NCI-H1048 (cell line): ENCODE measurements around the gene COL1A1.

ENCODE experiments used
- DNase-seq: peaks from one replicate; lab custom pipeline; 2025; lab: John Stamatoyannopoulos, UW

COL1A1 gene

DNA sequence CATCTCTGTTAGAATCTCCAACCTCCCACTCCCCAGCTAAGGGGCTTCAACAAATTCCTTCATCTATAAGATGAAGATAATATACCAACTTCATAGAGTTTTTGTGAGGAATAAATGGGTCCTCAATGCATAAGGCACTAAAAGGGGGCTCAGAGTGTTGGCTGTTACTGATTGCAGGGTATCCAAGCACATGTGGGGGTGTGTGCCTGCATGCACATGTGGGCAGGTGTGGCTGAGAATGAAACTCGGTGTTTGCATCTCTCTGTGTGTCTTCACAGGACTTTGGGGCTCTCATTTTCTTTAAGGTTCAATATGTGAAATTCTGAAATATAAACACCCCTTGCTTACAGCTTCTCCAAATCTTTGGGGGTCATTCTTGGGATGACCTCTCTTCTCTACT, 46.8 kb downstream of the COL1A1 start:
- no peak for DNase-seq

DNA sequence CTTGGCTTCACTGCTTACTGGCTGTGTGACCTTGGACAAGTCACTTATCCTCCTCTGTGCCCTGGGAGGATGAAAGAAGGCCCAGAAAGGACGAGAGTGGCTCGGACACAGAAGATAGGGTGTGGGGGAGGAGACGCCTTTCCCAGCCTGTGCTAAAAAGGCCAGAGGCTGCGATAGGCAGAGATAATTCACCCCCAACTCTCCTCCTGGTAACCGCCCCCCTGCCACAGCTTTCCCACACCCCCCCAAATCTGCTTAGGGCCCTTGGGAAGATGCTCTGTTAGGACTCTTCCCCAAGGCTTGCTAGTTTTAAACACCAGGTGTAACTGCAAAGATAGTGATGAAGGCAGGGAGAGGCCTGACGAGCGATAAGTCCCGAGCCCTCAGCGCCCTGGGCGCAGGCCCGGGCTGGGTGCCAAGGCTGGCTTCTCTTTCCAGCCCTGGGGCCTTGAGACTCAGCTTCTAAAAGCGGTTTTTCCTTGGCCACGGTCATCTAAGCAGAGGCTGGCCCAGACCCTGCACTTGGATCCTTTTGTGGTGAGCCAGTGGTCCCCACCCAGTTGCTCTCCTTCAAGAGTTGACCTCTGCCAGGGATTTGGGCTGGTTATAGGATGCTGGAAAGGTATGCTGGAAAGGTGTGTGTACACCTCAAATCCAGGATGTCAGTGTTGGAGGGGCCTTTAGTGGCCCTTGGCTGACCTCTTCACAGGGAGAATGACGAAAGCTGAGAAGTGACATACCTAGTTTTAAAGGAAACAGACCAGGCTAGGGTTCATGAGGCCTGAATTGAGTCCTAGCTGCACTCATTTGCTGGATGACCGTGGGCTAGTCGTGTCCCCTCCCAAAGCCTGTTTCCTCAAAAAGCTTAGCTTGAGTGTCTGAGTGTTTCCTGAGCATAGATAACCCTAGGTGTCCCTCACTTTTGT, 47.5 kb downstream of the COL1A1 start:
- no peak for DNase-seq

DNA sequence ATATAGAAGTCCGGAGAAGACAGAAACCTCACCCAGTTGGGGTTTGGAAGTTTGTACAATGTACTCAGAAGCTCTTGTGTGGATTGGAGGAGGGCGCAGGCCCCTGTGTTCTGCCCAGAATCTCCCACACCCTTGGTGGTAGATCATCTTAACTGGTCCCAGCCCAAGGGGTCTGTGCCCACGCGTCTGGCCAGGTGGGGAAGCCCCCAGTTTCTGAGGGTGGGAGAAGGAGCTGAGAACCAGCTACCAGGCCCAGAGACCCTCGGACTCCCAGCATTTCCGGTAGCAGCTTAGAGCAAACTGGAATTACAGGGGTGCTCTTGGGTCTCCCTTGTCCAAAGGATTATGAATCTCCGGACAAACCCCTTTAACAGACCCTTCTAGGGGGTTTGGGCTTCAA, 48.7 kb downstream of the COL1A1 start:
- DNase-seq, result no peak

DNA sequence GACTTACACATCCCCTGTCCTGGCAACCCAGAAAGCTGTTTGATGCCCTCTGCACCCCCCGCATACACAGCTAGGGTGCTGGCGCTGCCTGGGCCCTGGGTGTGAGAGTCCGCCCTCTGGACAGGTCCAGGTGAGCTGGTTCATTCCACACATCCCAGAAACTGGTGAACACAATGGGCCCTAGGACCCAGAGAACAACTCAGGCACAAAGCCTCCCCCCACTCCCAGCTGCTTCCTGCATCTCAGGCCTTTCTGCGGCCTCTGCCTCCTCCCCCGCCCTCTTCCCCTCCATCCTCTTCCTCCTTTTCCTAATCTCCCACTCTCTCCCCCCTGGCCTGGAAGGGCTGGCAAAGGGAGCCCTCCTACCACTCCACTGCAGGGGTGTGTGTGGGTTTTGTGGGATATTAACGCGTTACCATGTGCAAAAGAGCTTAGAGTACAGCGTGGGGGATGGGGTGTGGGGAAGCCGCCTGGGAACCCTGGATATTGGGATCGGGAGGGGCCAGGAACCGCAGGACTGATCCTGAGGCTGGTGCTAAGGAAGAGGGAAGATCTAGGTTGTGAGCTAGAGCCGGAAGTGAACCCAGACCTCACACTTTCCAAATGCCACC, 49.4 kb downstream of the COL1A1 start:
- peak; percentile 52 for DNase-seq

DNA sequence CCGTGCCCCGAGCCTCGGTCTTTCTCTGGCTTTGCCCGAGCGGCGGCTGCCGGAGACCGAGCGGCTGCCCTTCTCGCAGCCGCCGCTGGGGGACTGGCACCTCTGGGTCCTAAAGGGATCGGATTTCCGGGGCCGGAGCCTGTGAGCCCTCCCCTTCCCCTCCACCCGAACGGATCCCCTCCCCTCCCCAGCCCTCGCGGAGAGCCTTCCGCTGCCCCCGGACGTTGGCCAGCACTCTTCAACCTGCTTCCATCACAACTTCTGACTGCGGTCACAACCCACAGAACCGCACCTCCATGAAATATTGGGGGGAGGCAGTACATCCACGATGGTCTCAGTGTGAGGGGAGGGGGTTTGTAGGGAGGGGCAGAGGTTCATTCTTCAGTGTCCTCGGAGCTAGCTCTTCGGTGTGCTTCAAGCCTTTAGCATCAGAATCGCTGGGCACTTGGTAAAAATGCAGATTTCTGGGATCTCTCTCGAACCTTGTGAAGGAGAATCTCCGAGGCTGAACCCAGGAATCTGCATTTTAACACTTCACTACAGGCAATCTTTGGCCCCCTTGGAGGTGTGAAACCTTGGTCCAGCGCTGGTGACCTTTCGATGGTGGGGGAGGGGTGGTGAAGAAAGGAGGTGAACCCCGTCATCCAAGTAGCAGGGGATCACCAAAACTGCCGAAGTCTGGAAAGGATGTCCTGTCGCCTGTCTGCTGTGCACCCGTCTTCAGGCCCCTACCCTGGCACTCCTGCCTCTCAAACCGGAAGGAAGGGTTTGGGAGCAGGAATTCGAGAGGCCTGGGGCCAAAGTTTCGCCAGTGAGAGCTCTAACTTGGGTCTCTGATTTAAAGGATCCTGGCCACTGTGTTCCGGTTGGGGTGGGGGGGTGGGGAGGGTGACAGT, 50.1 kb downstream of the COL1A1 start:
- peak; percentile 70 for DNase-seq

DNA sequence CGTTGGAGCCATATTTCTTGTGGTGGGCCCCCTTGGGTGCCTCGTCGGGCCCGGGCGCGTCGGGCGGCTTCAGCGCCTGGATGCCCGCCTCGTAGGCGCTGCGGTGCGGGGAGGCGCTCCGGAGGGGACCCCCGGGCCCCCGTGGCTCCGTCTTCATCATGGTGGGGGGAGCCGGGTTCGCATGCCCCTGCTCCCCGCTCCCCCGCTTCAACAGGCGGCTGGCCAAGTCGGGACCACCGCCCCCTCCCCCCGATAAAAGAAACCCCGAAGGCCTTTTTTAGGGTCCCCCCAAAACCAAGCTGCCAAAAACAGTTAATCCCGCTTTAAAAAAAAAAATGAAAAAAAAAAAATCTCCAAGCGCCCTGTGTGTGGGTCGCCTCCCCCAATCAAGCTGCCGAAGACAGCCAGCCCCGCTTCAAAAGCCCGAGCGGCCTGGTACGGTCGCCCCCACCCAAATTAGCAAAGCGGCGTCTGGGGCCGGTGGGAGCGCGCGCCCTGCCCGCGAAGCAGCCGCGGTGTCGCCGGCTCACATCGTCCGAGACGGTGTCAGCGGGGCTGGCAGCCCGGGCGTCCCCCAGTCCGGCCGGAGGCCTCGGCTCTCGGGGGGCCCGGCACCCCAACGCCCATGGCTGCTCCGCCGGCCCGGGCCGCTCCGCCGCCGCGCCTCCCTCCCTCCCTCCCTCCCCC, 50.9 kb downstream of the COL1A1 start, which contains the start of gene PPP1R9B:
Gene PPP1R9B (minus strand): TSS at position 324 of the 687 bp plus-strand sequence. CDS start 164 bp downstream, at position 160.
- DNase-seq, result no peak

DNA sequence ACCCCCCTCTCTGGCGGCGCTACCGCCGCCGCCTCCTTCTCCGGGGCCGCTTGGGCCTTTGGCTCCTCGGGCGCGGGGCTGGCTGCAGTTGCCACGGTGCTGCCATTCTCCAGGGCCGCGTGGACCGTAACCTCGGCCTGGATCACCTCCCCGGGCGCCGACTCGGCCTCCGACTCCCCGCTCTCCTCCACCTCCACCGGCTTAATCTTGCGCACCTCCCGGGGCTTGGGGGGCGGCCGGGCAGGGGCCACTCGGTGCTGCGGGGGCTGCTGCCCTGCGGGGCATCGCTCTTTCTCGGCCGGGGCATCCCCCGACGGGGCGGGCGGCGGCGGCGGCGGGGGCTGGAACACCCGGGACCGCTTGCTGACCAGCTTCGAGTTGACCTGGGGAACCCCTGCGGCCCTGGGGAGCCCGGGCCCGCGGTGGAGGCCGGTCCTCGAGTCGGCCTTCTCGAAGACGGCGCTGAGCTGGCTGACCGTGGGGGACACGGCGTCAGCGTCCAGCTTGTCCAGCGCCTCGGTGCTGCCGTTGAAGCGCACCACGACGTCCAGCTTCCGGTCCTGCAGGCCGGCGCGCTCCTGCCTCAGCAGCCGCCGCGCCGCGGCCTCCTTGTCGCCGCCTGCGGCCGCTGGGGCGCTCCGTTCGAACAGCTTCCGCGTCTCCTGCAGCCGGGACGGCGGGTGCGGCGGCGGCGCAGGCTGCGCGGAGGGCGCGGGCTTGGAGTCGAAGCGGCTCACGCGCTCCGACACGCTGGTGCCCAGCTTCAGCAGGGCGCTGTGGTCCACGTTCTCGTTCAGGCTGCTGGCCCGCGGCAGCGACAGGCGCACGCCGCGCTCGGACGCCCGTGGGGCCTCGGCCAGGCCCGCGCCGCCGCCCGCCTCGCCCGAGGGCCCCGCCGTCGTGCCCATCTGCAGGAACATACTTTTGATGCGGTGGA, 51.7 kb downstream of the COL1A1 start:
- no peak for DNase-seq

DNA sequence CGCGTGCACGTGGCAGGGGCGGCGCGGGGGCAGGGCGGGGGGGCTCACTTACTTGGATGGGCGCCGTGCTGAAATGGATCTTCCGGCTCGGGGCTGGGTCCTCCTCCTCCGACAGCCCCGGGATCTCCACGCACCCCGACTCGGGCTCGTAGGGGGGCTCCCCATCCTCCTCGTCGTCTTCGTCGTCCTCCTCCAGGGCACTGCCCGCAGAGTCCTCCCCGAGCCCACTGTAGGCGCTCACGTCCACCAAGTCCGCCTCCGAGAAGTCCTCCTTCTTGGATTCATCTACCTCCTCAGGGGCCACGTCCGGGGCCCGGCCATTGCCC, 52.4 kb downstream of the COL1A1 start:
- DNase-seq, result no peak

DNA sequence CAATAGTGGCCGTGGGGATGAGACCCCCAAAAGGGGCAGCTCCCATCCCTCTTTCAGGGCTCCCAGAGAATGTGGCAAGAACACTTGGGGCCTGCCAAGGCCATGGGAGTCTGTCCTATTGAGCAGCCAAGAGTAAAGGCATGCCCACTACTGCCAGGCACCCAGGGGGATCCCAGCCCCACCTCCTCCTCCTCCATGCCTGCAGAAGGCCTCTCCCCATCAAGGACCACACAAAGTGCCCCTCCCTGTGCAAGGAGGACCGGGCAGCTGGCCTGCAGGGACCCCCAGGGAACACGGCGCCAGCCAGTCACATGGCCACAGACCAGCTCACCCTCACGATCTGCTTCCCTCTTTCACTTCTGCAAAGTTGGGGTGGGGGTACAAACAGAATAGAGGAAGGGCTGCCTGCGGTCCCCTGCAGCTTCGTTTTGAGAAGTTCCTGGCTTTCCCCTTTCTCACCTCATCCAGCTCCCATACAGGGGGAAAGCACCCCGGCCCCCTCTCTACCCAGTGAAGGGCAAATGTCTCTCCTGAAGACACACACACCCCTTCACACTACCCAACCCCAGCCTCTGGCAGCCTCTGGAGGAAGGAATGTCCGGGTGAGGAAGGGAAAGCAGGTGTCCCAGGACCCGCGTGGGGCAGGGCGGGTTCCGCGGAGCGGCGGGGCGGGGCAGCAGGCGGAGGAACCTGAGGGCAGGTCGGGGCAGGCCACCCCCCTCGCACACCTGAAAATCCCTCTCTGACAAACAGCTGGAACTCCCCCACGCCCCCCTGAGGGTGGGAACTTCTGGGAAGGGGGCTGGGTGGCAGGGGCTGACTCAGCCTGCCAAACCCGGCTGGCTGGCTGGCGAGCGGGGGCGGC, 53.0 kb downstream of the COL1A1 start:
- DNase-seq, result no peak

DNA sequence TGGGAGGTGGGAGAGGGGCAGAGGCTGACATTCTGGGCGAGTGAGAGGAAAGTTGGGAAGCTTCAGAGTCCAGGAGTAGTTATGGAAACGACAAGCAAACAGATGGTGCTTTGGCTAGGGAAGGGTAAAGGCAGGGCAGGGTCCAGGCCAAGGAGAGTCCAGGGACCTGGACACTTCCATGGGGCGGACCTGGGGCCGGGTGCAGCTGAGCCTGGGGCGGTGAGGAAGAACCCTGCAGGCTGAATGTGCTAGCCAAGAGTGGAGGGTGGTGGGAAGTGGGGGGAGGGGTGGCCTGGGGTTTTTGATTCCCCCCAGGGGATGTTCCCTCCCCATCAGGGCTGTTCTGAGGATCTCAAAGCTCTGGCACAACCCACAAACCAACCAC, 53.6 kb downstream of the COL1A1 start:
- no peak for DNase-seq

DNA sequence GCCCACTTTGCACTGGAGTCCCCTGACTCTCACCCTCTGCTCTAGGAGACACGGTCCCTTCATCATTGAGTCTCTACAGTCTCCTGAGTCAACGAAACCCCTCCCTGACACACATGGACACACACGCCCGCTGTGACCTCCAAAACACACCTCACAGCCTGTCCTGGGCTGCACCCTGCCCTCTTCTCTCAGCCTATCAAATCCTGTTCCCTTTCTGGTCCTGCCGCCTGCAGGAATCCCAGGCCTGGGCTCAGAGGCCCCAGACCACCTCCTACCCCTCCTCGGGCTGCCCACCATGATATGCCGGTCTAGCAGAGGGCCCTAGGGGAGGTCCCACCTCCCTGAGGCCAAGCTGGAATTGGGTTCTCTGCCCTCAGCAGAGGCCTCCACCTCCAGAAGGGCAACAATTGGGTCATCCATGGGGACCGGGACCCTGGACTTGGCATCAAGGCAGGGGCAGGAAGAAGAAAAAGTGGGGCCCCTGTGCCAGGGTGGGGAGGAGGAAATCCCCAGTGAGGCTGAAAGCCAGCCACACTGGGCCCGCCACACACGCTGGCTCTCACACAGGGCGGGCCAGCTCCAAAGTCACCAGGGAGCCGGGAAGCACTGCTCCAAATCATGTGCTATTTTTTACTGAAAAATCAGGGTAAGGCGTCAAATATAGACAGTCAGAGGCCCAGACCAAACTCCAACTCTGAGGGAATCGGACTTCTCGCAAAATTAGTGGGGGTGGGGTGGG, 54.3 kb downstream of the COL1A1 start:
- no peak for DNase-seq

DNA sequence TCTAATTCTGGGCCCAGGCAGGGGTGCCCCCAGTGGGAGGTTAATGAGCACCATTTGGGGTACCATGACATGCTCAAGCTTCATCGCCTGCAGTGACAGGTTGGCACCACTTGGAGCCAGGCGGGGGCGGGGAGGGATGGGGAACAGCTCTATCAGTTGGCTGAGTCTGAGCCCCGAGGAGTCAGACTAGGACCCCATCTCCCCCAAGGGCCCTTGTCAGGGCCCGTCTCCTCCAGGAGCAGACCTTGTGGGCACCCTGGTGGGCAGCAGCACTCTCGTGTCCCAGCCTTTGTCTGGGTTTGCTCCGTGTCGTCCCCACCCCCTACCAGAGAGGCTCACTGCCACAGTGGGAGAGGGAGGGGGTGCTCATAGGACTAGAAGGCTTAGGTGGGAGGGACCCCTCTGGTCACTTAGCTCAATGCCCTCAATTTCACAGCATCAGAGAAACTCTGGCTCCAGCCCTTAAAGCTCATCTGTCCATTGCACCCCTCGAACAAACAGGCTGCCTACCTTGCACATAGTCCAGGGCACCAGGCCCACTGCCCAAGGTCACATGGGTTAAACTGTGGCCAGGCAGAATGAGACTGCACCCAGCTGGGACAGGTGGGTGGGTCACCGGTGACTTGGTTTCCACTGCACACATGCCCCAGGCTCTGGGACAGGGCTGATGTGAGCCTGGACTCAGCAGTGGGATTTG, 55.1 kb downstream of the COL1A1 start:
- no peak for DNase-seq

DNA sequence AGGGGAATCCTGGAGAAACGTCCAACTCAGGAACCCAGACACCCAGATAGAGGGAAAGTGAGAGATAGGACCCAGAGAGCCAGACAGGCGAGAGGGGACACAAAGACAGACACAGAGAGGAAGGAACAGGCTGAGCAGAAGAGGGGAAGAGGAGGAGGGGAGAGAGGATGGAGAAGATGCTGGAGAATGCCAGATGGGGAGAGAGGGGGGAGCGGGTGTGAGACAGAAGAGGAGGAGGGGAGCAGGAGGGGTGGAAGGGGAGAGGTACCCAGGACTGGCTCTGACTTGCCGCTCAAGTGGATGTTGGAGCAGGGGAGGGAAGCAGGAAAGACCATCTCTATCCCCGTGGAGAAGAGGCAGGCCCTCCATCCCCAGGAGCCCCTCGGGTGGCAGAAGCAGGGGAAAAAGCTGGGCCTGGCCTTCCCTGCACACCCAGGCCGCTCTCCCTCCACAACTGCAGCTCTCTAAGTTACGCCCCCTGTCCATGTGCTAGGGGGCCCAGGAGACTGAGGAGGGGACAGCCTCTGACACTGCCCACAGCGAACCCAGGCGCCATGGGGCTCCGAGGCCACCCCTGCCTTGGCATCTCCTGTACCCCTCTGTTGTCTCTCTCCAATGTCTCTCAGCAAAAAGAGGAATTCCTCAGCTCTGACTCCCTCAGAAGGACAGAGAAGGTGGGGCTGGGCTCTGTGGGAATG, 55.8 kb downstream of the COL1A1 start:
- DNase-seq, result no peak

DNA sequence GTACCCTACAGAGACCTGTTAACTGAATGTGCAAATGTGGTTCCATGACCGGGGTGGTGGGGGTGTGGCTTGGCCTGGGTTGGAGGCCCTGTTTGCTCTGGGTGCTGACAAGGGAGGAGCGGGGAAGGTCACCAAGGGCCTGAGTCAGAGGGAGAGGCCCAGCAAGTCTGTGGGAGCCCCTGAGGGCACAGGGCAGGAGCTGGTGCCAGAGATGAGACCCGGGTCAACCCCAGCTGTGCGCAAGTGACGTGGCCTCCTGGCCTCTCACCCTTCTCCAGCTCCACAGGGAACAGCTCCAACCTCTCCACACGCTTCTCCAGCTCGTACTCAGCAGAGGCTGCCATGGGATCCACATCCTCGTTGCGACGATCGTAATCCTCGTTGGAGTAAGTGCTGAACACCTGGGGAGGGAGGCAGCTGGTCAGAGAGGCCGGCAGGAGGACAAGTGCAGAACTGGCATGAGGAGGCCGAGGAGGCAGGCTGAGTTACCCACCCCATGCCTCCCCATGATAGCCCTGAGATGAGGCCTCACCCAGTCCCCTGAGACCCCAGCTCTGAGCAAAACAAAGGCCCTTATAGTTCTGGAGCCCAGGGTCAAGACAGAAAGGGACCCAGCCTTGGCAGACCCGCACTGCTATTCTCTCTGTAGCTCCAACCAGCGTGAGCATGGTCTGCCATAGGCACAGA, 56.4 kb downstream of the COL1A1 start:
- DNase-seq, result no peak

DNA sequence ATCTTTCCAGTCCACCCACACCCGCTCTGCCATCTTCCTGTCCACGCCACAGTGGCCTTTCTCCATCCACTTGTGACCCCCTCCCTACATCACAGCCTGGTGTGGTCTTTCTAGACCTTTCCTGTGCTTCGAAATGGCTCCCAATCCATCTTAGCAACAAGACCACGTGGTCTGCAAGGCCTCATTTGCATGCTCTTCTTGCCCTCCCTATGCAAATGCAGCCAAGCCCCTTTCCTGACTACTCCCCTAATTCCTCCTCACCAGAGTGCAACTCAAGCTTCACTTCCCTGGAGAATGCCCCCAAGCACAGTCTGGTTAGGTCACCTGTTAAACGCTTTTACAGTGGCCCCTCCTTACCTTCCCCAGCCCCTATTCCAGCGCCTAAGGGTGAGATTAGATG, 57.1 kb downstream of the COL1A1 start:
- no peak for DNase-seq

DNA sequence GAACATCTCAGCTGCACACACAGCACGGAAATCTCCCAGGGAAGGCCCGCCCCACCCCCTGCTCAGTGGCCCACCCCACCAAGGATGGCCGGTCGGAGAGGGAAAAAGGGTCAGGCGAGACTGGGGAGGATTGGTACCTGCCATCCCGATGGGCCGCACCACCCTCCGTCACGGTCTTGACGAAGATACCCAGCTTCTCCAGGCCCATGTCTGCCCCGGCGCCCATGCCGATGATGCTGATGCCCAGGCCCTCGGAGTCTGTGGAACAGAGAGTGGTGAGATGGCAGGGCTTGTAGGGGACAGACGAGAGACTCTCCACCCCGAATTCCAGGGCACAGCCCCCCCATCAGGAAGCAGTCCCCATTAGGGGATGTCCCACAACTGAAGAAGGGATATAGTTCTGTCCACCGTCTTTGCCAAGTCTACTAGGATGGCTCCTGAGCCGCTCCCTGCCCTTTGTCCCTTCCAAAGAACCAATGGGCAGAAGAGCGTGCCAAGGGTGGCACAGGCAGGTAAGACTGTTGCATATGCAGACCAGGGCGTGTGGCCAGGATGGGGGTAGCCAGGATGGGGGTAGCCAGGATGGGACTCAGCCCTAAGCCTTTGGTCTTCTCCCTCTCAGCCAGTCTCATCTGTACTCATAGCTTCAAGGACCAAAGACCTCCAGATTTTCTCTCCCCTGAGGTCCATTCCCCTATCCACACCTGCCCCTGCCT, 57.8 kb downstream of the COL1A1 start:
- no peak for DNase-seq

DNA sequence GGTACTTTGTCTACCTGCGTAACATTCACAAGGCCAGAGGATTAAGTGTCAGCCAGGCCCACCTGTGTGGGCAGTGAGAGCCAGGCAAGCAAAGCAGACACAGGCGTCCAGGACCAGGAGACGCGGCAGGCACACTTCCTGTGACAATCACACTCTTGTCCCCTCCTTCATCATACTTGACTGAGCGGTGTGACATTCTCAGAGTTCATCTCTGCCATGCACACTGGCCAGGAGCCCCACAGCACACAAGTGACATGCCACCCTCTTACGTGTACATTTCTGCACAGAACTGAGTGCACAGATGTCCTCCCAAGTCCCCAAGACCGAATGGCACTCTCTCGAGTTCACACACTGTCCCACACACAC, 59.7 kb downstream of the COL1A1 start:
- no peak for DNase-seq
